ENCODE data around the gene ATP2A3.

The ATP2A3 gene

DNA sequence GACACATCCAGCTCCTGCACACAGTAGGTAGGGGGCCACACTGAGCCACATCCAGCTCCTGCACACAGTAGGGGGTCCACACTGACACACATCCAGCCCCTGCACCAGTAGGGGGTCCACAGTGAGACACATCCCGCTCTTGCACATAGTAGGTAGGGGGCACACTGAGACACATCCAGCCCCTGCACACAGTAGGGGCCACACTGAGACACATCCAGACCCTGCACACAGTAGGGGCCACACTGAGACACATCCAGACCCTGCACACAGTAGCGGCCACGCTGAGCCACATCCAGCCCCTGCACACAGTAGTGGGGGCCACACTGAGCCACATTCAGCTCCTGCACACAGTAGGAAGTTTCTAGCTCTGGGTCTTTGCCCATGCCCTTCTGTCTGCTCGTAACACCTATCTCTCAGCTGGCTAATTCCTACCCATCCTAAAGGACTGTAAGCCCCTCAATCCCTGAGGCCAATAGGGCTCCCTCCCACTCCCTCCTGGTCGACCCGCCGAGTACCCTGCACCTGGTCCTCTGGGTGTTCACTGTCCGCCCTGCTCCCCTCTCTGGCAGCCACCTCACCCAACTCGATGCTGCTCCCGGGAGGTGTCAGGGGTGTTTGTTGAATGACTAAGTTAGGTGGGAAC lies 9.4 kb upstream of the ATP2A3 start:
- no peak for DNase-seq (ENCODE audit: low read depth, low spot score)

DNA sequence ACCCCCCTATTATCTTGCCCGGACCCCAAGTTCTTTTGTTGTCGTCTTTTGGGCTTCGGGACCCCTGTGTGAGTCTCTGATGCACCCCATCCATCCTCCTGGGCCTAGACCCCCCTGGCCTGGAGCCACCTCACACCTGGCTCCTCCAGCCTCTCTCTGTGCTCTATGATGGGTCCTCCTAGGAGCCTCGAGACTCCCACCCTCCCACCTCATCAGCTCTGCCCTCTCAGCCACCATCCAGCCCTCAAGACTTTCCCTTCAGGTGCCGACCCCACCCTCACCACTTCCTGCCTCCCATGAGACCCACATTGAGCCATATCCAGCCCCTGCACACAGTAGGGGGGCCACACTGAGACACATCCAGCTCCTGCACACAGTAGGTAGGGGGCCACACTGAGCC lies 8.7 kb upstream of the ATP2A3 start:
- no peak for DNase-seq (ENCODE audit: low read depth, low spot score)

DNA sequence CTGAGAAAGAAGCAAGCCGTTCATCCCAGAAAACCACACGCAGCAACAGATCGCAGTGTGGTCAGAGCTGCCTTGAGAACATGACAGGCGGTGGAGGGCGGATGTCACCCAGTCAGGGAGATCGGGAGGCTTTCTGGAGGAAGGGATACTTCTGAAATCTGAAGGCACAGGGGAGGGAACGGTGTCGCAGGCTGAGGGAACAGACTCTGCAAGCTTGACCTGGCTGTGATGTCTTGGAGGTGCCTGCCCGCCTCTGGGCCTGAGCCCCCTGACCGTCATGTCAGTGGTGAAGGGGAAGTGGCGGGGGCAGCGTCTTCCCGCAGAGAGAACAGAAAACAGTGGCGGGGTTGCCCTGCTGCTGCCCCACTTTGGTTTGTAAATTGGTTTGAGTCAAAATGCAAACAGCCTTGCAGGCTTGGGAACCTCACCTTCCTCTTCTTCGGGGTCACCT lies 8.1 kb upstream of the ATP2A3 start:
- DNase-seq (ENCODE audit: low read depth, low spot score): no peak

GRCh38 chr17:3970668-3971067 lies 6.4 kb upstream of the ATP2A3 start:
- no peak for DNase-seq (ENCODE audit: low read depth, low spot score)

GRCh38 chr17:3969963-3970362 lies 5.7 kb upstream of the ATP2A3 start:
- no peak for DNase-seq (ENCODE audit: low read depth, low spot score)

GRCh38 chr17:3968886-3969524 lies 4.8 kb upstream of the ATP2A3 start:
- DNase-seq (ENCODE audit: low read depth, low spot score): no peak

GRCh38 chr17:3968015-3968414 lies 3.8 kb upstream of the ATP2A3 start:
- DNase-seq (ENCODE audit: low read depth, low spot score): no peak

GRCh38 chr17:3966720-3967363 lies 2.6 kb upstream of the ATP2A3 start:
- DNase-seq (ENCODE audit: low read depth, low spot score): no peak

- no peak for DNase-seq (ENCODE audit: low read depth, low spot score)
These were observed 1.0 kb upstream of the ATP2A3 start for GRCh38 chr17:3965118-3965800.

DNA sequence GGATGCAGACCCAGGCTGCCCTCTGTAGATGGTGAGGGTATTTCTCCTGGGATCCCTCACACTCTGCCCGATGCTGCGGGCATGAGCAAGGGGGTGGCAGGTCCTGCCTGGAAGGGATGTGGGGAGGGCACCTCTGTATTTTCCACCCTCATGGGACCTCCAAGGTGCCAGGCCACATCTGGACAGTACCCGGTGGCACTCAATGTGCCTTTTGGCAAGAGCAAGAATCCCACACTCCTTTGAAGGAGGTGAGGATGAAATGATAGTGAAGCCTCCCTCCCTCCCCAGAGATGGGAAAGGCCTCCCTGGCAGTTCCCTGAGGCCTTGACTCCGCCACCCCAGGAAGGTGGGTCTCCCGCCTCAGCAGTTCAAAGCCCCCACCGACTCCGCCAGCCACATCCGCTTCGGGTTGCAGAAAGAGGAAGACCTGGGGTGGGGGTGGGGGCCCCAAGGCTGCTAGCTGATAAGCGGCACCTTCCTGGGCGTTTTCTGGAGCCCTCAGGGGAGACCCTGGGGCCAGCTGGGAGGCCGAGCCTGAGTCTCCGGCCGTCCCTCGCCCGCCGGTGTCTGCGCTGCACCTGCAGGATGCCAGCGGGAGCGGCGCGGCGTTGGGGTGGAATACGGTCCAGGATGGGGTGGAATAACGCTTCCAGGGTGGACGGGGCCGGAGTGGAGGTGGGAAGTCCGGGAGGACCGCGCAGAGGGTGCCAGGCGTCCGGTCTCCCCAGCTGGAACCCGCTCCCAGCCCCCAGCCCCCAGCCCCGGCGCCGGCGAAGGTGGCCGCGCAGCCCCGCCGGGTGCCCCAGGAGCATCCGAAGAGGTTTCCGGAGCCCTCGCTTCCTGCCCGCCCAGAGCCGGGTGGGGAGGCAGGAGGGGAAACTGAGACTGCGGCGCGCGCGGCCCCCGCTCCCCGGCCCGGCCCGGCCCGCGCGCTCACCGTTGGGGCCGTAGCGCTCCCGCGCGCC lies 718 bp downstream of the ATP2A3 start:
- no peak for DNase-seq (ENCODE audit: low read depth, low spot score)

- no peak for DNase-seq (ENCODE audit: low read depth, low spot score)
These were observed 1.3 kb downstream of the ATP2A3 start for GRCh38 chr17:3962965-3963236.

GRCh38 chr17:3962217-3962964 lies 1.8 kb downstream of the ATP2A3 start:
- no peak for DNase-seq (ENCODE audit: low read depth, low spot score)

DNA sequence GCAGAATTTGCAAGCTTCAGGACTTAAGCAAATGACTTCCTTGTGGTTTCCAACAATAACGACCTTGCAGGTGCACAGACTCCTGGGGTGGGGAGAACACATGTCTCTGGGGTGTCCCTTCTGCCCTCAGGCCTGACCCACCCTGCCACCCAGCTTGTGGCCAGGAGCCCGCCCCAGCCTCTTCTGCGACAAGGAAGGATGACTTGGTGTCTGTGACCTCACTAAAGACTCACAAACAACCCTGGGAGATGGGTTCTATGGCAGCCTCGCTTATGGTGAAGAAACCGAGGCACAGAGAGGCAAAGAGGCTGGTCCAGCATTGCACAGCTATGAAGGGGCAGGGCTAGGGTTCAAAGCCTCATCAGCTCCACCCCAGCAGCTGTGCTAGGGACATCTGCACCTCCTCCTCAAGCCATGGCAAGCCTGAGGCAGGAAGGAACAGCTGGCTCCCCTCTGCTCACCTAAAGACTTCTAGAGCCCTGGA lies 2.6 kb downstream of the ATP2A3 start:
- no peak for DNase-seq (ENCODE audit: low read depth, low spot score)

DNA sequence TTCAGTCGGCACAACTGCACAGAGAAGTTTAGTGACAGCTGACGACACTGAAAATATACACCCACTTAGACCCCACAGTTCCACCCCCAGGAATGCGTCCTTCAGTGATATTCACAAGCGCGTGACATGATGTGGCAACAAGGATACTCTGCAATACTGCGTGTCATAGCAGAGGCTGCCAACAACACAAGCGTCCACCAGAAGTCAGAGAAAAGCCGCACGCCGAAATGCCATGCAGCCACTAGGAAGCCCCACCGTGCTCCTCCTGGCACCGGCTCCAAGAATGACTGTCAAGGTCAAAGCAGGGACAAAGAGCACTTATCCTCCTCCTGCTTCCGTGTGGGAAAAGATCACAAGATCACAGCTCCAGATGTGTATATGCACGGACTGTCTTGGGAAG lies 3.5 kb downstream of the ATP2A3 start:
- no peak for DNase-seq (ENCODE audit: low read depth, low spot score)

GRCh38 chr17:3959921-3960601 lies 4.2 kb downstream of the ATP2A3 start:
- DNase-seq (ENCODE audit: low read depth, low spot score): no peak

- DNase-seq (ENCODE audit: low read depth, low spot score): no peak
These were observed 4.8 kb downstream of the ATP2A3 start for GRCh38 chr17:3959295-3959899.

- DNase-seq (ENCODE audit: low read depth, low spot score): no peak
These were observed 6.3 kb downstream of the ATP2A3 start for GRCh38 chr17:3957735-3958599.

DNA sequence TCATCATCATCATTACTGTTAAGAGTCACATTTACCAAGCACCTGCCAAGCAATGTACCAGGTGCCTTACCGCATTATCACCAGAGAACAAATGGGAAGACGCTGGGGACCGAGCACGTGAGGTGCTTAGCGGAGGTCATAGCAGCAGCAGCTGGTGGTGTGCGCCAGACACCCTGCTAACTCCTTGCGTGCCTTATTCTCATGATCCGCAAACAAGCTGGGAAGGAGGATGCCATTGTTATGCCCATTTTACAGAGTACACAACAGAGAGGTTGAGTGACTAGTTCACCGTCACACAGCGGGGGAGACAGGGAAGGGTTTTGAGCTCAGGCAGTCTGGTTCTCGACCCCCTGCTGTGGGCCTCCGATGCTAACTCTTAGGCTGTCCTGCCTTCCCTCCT lies 7.3 kb downstream of the ATP2A3 start:
- no peak for DNase-seq (ENCODE audit: low read depth, low spot score)
